Gastrocnemius medialis (tissue), 4 donors: Measurements from ENCODE around the gene RAB17.

Experiments used
- CTCF ChIP-seq, 5 experiments: fragments of 450-650 bp in 3 of 5; fragments of 200-600 bp in 2 of 5; sonication (generic) in 2 of 5; IDR thresholded peaks in 4 of 5; conservative IDR thresholded peaks in 1 of 5; 1 replicate in 4 of 5; 2 replicates in 1 of 5; pipeline ENCODE4 v1.5.1; 2016 to 2019; ENCODE audit warnings: antibody characterized with exemption in 5 of 5, mild to moderate bottlenecking in 3 of 5, moderate library complexity in 3 of 5
- POLR2A ChIP-seq, 2 donors: fragments of 450-650 bp; IDR thresholded peaks; one replicate each; pipeline ENCODE4 v1.6.1; 2017; ENCODE audit warnings: antibody characterized with exemption in 2 of 2, mild to moderate bottlenecking in 2 of 2, moderate library complexity in 2 of 2

GRCh38 chr2:237555560-237555959 is 35.0 kb downstream of the RAB17 start:
- TF ChIP-seq CTCF (IDR thresholded peaks at IDR 0.05 in 4 of 5, conservative IDR thresholded peaks at IDR 0.05 in 1 of 5) (no peak), POLR2A (IDR thresholded peaks at IDR 0.05) (no peak)
